Stimulated activated CD4-positive, alpha-beta T cell treated with anti-CD3 and anti-CD28 coated beads, Interleukin-1b, Interleukin-23, amount 100 ng/mL, for 24 hours (primary cell): ENCODE data around the gene DHX32.
"Not testable (repeated sequence)": the region's sequence is repeated elsewhere in the genome, so short reads cannot be mapped to it uniquely, and the experiment has no call there.

Source experiments
- DNase-seq, 4 experiments: peaks; one replicate each; pipeline ENCODE4 v3.0.0-alpha.2; 2020; ENCODE audit warnings: low read depth in 4 of 4, low spot score in 1 of 4

Gene DHX32

GRCh38 chr10:125896088-125896934 is 15.2 kb upstream of the DHX32 start, which contains the start of gene FANK1:
TSS of gene FANK1 (plus strand) at chr10:125896564. CDS start at chr10:125896643, 79 bp downstream.
- peak; percentile 49 to 76 (median 60) for DNase-seq

- DNase-seq = peak in 3 of 4 experiments; percentile 18 to 38 (median 29)
Measured at GRCh38 chr10:125895130-125896087, 14.3 kb upstream of the DHX32 start.

DNA sequence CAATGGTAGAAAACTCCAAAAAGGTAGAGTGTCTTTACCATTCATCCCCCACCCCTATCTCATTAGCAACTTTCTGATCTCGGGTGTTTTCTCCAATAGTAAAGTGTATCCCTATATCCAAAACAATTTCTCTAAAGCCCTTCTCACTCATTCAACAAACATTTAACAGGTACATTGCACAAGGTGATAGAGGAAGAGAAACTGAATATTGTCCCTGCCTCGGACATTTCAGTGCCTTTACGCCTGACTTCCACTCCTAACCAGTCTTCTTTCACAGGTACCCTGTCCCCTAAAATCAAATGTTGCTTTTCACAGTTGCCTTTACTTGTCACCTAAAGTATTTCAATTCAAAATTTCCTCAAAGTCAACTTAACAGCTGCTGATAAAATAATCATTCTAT is 13.1 kb upstream of the DHX32 start:
- not testable (repeated sequence) for DNase-seq

DNA sequence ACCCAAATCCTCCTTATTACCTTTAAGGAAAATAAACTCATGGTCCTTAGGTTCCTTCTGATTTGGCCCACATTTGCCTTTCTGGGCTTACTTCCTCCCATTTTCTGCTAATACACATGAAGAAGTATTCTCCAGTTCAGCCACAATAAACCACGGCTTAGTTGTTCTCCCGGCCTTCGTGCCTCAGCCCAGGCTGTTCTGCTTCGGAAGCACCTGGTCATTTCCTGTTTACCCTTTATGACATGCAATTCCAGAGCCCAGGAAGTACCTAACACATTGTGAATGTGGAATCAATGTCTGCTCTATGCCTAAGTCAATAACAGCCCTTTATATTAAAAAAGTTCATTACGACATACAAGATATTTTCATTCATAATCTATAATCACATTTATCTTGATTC is 11.3 kb upstream of the DHX32 start:
- DNase-seq = not testable (repeated sequence)

- not testable (repeated sequence) for DNase-seq
Measured at GRCh38 chr10:125889441-125889840, 8.3 kb upstream of the DHX32 start.

DNA sequence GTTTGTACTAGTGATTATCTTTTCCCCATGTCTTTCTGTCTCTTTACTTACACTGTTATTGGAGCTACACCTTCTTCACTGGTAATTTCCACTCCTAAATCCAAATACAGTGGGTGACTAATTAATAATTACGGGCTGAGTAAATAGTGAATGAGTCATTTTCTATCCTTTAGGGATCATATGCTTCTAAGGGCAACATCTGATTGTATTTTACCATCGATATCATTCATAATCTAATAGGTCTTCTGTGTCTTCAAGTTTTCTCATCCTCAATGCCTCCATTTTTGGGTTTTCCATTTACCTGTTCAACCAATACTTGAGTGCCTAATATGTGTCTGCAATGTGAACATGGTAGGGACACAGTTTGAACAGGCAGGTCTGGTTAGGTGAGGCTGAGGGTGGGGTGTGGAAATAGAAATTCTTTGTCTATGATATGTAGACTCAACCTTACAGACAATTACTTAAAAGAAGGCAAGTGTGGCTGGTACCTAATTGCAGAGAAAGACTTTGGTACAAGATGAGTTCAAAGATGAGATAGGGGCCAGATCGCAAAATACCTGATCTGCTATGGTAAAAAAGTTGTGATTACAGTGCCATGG is 5.9 kb upstream of the DHX32 start:
- DNase-seq = no peak

- DNase-seq = no peak
Measured at GRCh38 chr10:125883211-125883610, 2.1 kb upstream of the DHX32 start.

DNA sequence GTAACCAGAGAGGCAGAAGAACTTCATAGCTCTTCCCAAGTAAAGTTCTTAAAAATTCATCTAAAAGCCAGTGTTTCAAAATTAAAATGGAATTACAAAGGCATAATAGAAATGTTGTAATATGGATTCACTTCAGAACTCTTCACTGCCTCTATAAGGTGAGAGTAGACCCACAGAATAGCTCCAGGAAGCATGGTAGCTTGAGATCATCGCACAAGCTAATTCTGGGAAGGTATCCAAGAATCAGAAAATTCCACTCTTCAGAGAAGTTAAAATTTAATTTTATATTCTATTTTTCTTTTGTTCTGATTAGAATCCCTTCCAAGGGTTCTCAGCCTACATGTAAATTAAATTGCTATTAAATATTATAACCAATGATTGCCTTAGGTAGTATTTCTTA is 1.5 kb upstream of the DHX32 start:
- DNase-seq = no peak

DNA sequence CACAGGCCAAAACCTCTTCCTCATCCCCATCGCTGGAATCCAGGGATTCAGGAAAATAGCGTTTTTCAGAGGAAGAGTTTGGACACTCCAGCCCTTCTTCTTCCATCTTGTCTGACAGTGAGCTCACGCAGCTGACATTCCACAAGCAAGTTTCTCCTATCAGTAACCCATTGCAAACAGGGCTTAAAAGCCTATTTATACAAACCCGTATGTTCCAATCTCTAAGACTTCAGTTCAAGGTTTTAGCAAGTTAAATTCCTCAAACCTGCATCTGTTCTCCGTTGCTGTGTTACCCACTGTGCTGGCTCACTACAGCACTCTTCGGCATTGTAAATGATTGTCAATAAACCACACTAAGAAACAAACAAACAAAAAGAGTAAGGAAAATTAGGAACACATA is 373 bp downstream of the DHX32 start:
- DNase-seq = no peak

DNA sequence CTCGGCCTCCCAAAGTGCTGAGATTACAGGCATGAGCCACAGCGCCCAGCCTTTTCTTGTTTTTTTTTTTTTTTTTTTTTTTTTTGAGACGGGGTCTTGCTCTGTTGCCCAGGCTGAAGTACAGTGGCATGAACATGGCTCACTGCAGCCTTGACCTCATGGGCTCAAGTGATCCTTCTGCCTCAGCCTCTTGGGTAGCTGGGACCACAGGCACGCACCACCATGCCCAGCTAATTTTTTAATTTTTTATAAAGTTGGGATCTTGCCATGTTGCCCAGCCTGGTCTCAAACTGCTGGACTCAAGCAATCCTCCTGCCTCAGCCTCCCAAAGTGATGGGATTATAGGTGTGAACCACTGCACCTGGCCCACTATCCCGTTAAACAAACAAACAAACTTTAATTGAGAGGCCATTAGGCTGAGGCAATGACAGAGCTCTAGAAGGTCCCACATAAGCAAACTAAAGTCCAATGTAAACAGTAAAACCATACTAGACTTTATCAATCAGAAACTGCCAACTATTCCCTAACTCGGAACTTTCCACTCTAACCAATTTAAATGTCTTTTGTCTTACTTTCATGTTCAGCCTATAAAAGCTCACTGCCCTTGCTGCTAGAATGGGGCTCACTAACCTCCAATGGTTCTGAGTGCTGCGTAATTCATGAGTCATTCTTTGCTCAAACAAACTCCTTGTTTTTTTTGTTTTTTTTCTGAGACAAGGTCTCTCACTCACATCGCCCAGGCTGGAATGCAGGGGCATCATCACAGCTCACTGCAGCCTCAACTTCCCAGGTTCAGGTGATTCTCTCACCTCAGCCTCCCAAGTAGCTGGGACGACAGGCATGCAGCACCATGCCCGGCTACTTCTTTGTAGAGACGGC is 1.9 kb downstream of the DHX32 start:
- DNase-seq = no peak

GRCh38 chr10:125871338-125871737 is 9.8 kb downstream of the DHX32 start:
- no peak for DNase-seq

- DNase-seq = no peak
Measured at GRCh38 chr10:125868372-125868975, 12.6 kb downstream of the DHX32 start.

GRCh38 chr10:125866421-125867029 is 14.6 kb downstream of the DHX32 start:
- DNase-seq = no peak

DNA sequence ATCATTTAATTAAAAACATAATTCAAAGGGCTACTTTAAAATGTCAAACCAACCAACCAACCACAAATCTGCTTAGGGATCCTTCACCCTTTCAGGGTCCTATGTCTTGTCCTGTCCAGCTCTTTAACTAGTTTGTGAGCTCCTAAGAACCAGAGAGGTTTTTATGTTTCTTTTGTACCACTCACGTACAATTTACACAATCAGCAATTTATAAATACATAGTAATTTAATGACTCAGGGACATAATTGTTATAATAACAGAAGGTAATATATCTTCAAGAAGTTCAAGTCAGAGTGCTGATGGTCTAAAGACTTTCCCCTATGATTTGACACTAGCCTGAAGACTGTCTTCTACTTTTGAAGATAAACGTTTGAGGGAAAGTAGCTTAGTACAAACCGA is 16.0 kb downstream of the DHX32 start:
- DNase-seq = no peak

- no peak for DNase-seq
Measured at GRCh38 chr10:125859128-125859817, 21.8 kb downstream of the DHX32 start.

GRCh38 chr10:125857185-125857760 is 23.8 kb downstream of the DHX32 start:
- DNase-seq = no peak

- no peak for DNase-seq
Measured at GRCh38 chr10:125852487-125852886, 28.6 kb downstream of the DHX32 start.
